CD4-positive, alpha-beta memory T cell (primary cell): Measurements from ENCODE around the gene CLASP2. TPM values are rescaled to one million over a fixed set of nuclear protein-coding genes. Genes with fewer than 3 reads are reported as not detected.

ENCODE experiments used
- CTCF ChIA-PET: fragments of 350-600 bp; sonication (Branson Sonifier 250); formaldehyde crosslinking; loops from one replicate; lab custom pipeline; 2021; ENCODE audit warnings: inconsistent platforms; ENCODE audit not compliant: partially characterized antibody; lab: Charles Lee
- POLR2A ChIA-PET: fragments of 350-600 bp; sonication (Branson Sonifier 250); formaldehyde crosslinking; loops from one replicate; lab custom pipeline; 2021; ENCODE audit not compliant: partially characterized antibody; lab: Charles Lee
- DNase-seq, 5 donors: peaks; one replicate each; pipeline versions ENCODE4 v3.0.0 to v3.0.0-alpha.2; 2020 to 2022; ENCODE audit warnings: mixed read lengths in 1 of 5
- H3K27ac ChIP-seq: one replicate; pipeline ENCODE4 v1.7.0; 2013; ENCODE audit warnings: low read depth, low read length
- H3K27me3 ChIP-seq: 2 replicates; pipeline ENCODE4 v1.7.0; 2013; ENCODE audit warnings: mild to moderate bottlenecking, low read length, moderate library complexity; ENCODE audit not compliant: insufficient read depth
- H3K36me3 ChIP-seq: 2 replicates; pipeline ENCODE4 v1.7.0; 2013; ENCODE audit warnings: mild to moderate bottlenecking, low read length, moderate library complexity; ENCODE audit not compliant: insufficient read depth
- H3K4me1 ChIP-seq: 2 replicates; pipeline ENCODE4 v1.7.0; 2013; ENCODE audit warnings: mild to moderate bottlenecking, low read length, moderate library complexity; ENCODE audit not compliant: insufficient read depth
- H3K4me3 ChIP-seq, 2 donors: one replicate each; pipeline ENCODE4 v1.7.0; 2013; ENCODE audit warnings: low read length in 2 of 2, mild to moderate bottlenecking in 1 of 2
- H3K9me3 ChIP-seq, 2 donors: one replicate each; pipeline ENCODE4 v1.7.0; 2013; ENCODE audit warnings: low read length in 2 of 2, control low read depth in 1 of 2; ENCODE audit not compliant: control insufficient read depth in 1 of 2
- H3K27ac Mint-ChIP-seq, 7 donors: one replicate each; pipeline ENCODE4 v1.8.0; 2020 to 2021; ENCODE audit warnings: mixed read lengths in 7 of 7, mild to moderate bottlenecking in 6 of 7, inconsistent platforms in 3 of 7, moderate library complexity in 3 of 7
- H3K27me3 Mint-ChIP-seq, 2 donors: one replicate each; pipeline ENCODE4 v1.8.0; 2020 to 2021; ENCODE audit warnings: mixed read lengths in 2 of 2
- H3K36me3 Mint-ChIP-seq, 2 donors: one replicate each; pipeline ENCODE4 v1.8.0; 2020 to 2021; ENCODE audit warnings: mixed read lengths in 2 of 2, inconsistent platforms in 1 of 2, mild to moderate bottlenecking in 1 of 2
- H3K4me1 Mint-ChIP-seq, 4 donors: one replicate each; pipeline ENCODE4 v1.8.0; 2020 to 2021; ENCODE audit warnings: mixed read lengths in 4 of 4, mild to moderate bottlenecking in 1 of 4
- H3K4me3 Mint-ChIP-seq, 8 donors: one replicate each; pipeline ENCODE4 v1.8.0; 2020 to 2021; ENCODE audit warnings: mixed read lengths in 8 of 8, mild to moderate bottlenecking in 7 of 8, moderate library complexity in 6 of 8, inconsistent platforms in 3 of 8
- H3K9me3 Mint-ChIP-seq, 8 donors: one replicate each; pipeline ENCODE4 v1.8.0; 2020 to 2021; ENCODE audit warnings: mixed read lengths in 8 of 8, mild to moderate bottlenecking in 5 of 8, inconsistent platforms in 3 of 8, moderate library complexity in 1 of 8
- intact Hi-C: fragments of 100-400 bp; cut with micrococcal nuclease; formaldehyde crosslinking; loops from one replicate; pipeline ENCODE4 v1.15.1; 2023
- polyA plus RNA-seq, 2 donors: library from polyadenylated mRNA; unstranded; fragments of 300-500 nt; fragmentation: Illumina TruSeq; gene quantifications; one replicate each; pipeline ENCODE4 v1.2.3, GENCODE V29; 2021
- total RNA-seq, 2 experiments: library from RNA; stranded (reverse); gene quantifications; one replicate each; pipeline ENCODE4 v1.2.3, GENCODE V29; 2021

Gene CLASP2
- total and polyA plus RNA-seq, 4 experiments from 2014 or later = 9.0 to 63.0 (median 41.1) TPM

- H3K27ac Mint-ChIP-seq = no peak overlapping the region
- ChIA-PET CTCF (no interaction called here), POLR2A (no interaction called here)
- no peak for DNase-seq
- no peaks in the 10 kb centered on the region for H3K4me1 ChIP-seq
- no peak overlapping the region for H3K27ac ChIP-seq
- intact Hi-C loops = no loop called here
- no peaks in the 10 kb centered on the region for H3K4me1 Mint-ChIP-seq
- no peaks in the 10 kb centered on the region for H3K36me3 ChIP-seq
- no peak overlapping the region for H3K4me3 ChIP-seq
- H3K4me3 Mint-ChIP-seq = no peak overlapping the region
- H3K9me3 ChIP-seq = no peaks in the 10 kb centered on the region
- H3K9me3 Mint-ChIP-seq = no peaks in the 10 kb centered on the region
- peaks cover 5 to 10% of the 10 kb centered on the region in 2 donors for H3K27me3 Mint-ChIP-seq
- H3K27me3 ChIP-seq = no peaks in the 10 kb centered on the region
- H3K36me3 Mint-ChIP-seq = no peaks in the 10 kb centered on the region
These were observed 28.5 kb upstream of the CLASP2 start for GRCh38 chr3:33746416-33747116.

- ChIA-PET CTCF (no interaction called here), POLR2A (no interaction called here)
- H3K4me3 Mint-ChIP-seq = no peak overlapping the region
- no peaks in the 10 kb centered on the region for H3K36me3 ChIP-seq
- no peaks in the 10 kb centered on the region for H3K9me3 ChIP-seq
- H3K27me3 Mint-ChIP-seq = peaks cover 8 to 10% of the 10 kb centered on the region in 2 donors
- H3K9me3 Mint-ChIP-seq = peaks cover 0 to 7% (median under 1%) of the 10 kb centered on the region in 8 donors
- peaks cover 2 to 3% of the 10 kb centered on the region in 2 donors for H3K36me3 Mint-ChIP-seq
- no peak overlapping the region for H3K4me3 ChIP-seq
- H3K27me3 ChIP-seq = no peaks in the 10 kb centered on the region
- intact Hi-C loops = no loop called here
- H3K4me1 ChIP-seq = no peaks in the 10 kb centered on the region
- no peak overlapping the region for H3K27ac Mint-ChIP-seq
- H3K27ac ChIP-seq = no peak overlapping the region
- no peak for DNase-seq
- H3K4me1 Mint-ChIP-seq = no peaks in the 10 kb centered on the region
These were observed 19.1 kb upstream of the CLASP2 start for GRCh38 chr3:33737146-33737545.

GRCh38 chr3:33732394-33732793 is 14.3 kb upstream of the CLASP2 start:
- H3K9me3 ChIP-seq = no peaks in the 10 kb centered on the region
- no peaks in the 10 kb centered on the region for H3K27me3 ChIP-seq
- H3K36me3 ChIP-seq = no peaks in the 10 kb centered on the region
- intact Hi-C loops = no loop called here
- no peak overlapping the region for H3K27ac ChIP-seq
- POLR2A ChIA-PET = no interaction called here
- Mint-ChIP-seq H3K27me3 (peaks cover 2 to 9% of the 10 kb centered on the region in 2 donors), H3K4me1 (no peaks in the 10 kb centered on the region), H3K9me3 (peaks cover 0 to 11% (median 3%) of the 10 kb centered on the region in 8 donors), H3K27ac (no peak overlapping the region), H3K36me3 (peaks cover 2 to 3% of the 10 kb centered on the region in 2 donors), H3K4me3 (no peak overlapping the region)
- H3K4me3 ChIP-seq = no peak overlapping the region
- CTCF ChIA-PET = no interaction called here
- H3K4me1 ChIP-seq = no peaks in the 10 kb centered on the region
- DNase-seq = no peak

GRCh38 chr3:33729993-33730392 is 11.9 kb upstream of the CLASP2 start:
- no peaks in the 10 kb centered on the region for H3K36me3 ChIP-seq
- H3K4me1 ChIP-seq = no peaks in the 10 kb centered on the region
- CTCF ChIA-PET = no interaction called here
- no peak for DNase-seq
- no peak overlapping the region for H3K27ac ChIP-seq
- POLR2A ChIA-PET = no interaction called here
- intact Hi-C loops = no loop called here
- H3K27me3 ChIP-seq = no peaks in the 10 kb centered on the region
- no peak overlapping the region for H3K4me3 Mint-ChIP-seq
- H3K27ac Mint-ChIP-seq = no peak overlapping the region
- H3K36me3 Mint-ChIP-seq = peaks cover 2 to 3% of the 10 kb centered on the region in 2 donors
- H3K4me1 Mint-ChIP-seq = no peaks in the 10 kb centered on the region
- peaks cover 11% of the 10 kb centered on the region in 2 donors for H3K27me3 Mint-ChIP-seq
- H3K9me3 Mint-ChIP-seq = peaks cover 0 to 11% (median 3%) of the 10 kb centered on the region in 8 donors
- no peaks in the 10 kb centered on the region for H3K9me3 ChIP-seq
- no peak overlapping the region for H3K4me3 ChIP-seq

- Histone ChIP-seq H3K36me3 (no peaks in the 10 kb centered on the region), H3K4me3 (no peak overlapping the region), H3K9me3 (no peaks in the 10 kb centered on the region), H3K27ac (no peak overlapping the region), H3K27me3 (no peaks in the 10 kb centered on the region), H3K4me1 (peaks cover 2% of the 10 kb centered on the region)
- no peak overlapping the region for H3K4me3 Mint-ChIP-seq
- H3K36me3 Mint-ChIP-seq = no peaks in the 10 kb centered on the region
- ChIA-PET POLR2A (no interaction called here), CTCF (no interaction called here)
- no peaks in the 10 kb centered on the region for H3K9me3 Mint-ChIP-seq
- H3K27ac Mint-ChIP-seq = no peak overlapping the region
- peaks cover 0 to 5% (median 3%) of the 10 kb centered on the region in 4 donors for H3K4me1 Mint-ChIP-seq
- H3K27me3 Mint-ChIP-seq = peaks cover 3 to 8% of the 10 kb centered on the region in 2 donors
- intact Hi-C loops = no loop called here
- DNase-seq = no peak
These were observed 6.2 kb upstream of the CLASP2 start for GRCh38 chr3:33724256-33724655.

GRCh38 chr3:33722626-33723370 is 4.7 kb upstream of the CLASP2 start:
- Histone ChIP-seq H3K36me3 (no peaks in the 10 kb centered on the region), H3K4me3 (no peak overlapping the region), H3K27me3 (no peaks in the 10 kb centered on the region), H3K9me3 (no peaks in the 10 kb centered on the region), H3K27ac (no peak overlapping the region), H3K4me1 (peaks cover 9% of the 10 kb centered on the region)
- peaks cover 3 to 8% of the 10 kb centered on the region in 2 donors for H3K27me3 Mint-ChIP-seq
- no peak overlapping the region for H3K4me3 Mint-ChIP-seq
- CTCF ChIA-PET = interaction anchor here (1.1 kb wide), 1 partner anchor 11 kb away, joined by 3 read pairs; no protein-coding TSS in a partner anchor
- no peaks in the 10 kb centered on the region for H3K9me3 Mint-ChIP-seq
- POLR2A ChIA-PET = no interaction called here
- peaks cover 1 to 15% (median 7%) of the 10 kb centered on the region in 4 donors for H3K4me1 Mint-ChIP-seq
- intact Hi-C loops = no loop called here
- peaks cover 0 to 8% of the 10 kb centered on the region in 2 donors for H3K36me3 Mint-ChIP-seq
- DNase-seq = no peak
- H3K27ac Mint-ChIP-seq = no peak overlapping the region

- intact Hi-C loops = no loop called here
- CTCF ChIA-PET = interaction anchor here (1.1 kb wide), 1 partner anchor 12 kb away, joined by 3 read pairs; no protein-coding TSS in a partner anchor
- peak overlapping the region in 1 of 8 donors; percentile 25 for H3K4me3 Mint-ChIP-seq
These were observed 4.1 kb upstream of the CLASP2 start for GRCh38 chr3:33722191-33722590.

More at GRCh38 chr3:33722191-33722590, 4.1 kb upstream of the CLASP2 start:
- POLR2A ChIA-PET = no interaction called here
- no peak overlapping the region for H3K27ac ChIP-seq
- Mint-ChIP-seq H3K9me3 (no peaks in the 10 kb centered on the region), H3K27me3 (peaks cover 3 to 7% of the 10 kb centered on the region in 2 donors), H3K36me3 (peaks cover 0 to 8% of the 10 kb centered on the region in 2 donors), H3K4me1 (peaks cover 1 to 15% (median 7%) of the 10 kb centered on the region in 4 donors), H3K27ac (no peak overlapping the region)
- DNase-seq = no peak
- H3K4me1 ChIP-seq = peaks cover 9% of the 10 kb centered on the region
- H3K4me3 ChIP-seq = no peak overlapping the region
- H3K27me3 ChIP-seq = no peaks in the 10 kb centered on the region
- no peaks in the 10 kb centered on the region for H3K9me3 ChIP-seq
- no peaks in the 10 kb centered on the region for H3K36me3 ChIP-seq
